Neural crest cell (in vitro differentiated cells): Measurements from ENCODE around the gene KCNMB4. TPM values are rescaled to one million over a fixed set of nuclear protein-coding genes. Genes with fewer than 3 reads are reported as not detected.

Experiments used
- DNase-seq: peaks from one replicate; pipeline ENCODE4 v3.0.0; 2021; ENCODE audit warnings: low read depth, mixed read lengths, low spot score
- H3K27ac Mint-ChIP-seq: one replicate; pipeline ENCODE4 v1.8.0; 2021; ENCODE audit warnings: mild to moderate bottlenecking, mixed read lengths; ENCODE audit not compliant: unreplicated experiment
- H3K27me3 Mint-ChIP-seq: 2 replicates; pipeline ENCODE4 v1.8.0; 2021; ENCODE audit warnings: low read depth, mild to moderate bottlenecking, mixed read lengths
- H3K36me3 Mint-ChIP-seq: 2 replicates; pipeline ENCODE4 v1.8.0; 2021; ENCODE audit warnings: low read depth, mild to moderate bottlenecking, mixed read lengths
- H3K4me1 Mint-ChIP-seq: 2 replicates; pipeline ENCODE4 v1.8.0; 2021; ENCODE audit warnings: mixed read lengths
- H3K4me3 Mint-ChIP-seq: one replicate; pipeline ENCODE4 v1.8.0; 2021; ENCODE audit warnings: mild to moderate bottlenecking, mixed read lengths
- H3K9me3 Mint-ChIP-seq: 2 replicates; pipeline ENCODE4 v1.8.0; 2021; ENCODE audit warnings: mixed read lengths
- long read RNA-seq: library from polyadenylated mRNA; unstranded; transcript quantifications from one replicate; pipeline ENCODE4 v2.0.0, GENCODE V29; 2020
- total RNA-seq: library from RNA; stranded (reverse); gene quantifications from 2 replicates; pipeline ENCODE4 v1.2.1, GENCODE V29; 2021
- TF ChIP-seq, protein P1 (sequence below): fragments of 200-600 bp; sonication (generic); conservative IDR thresholded peaks from 2 replicates; pipeline ENCODE4 v1.5.0; 2021; ENCODE audit warnings: antibody characterized with exemption, mild to moderate bottlenecking

Gene KCNMB4, protein sequence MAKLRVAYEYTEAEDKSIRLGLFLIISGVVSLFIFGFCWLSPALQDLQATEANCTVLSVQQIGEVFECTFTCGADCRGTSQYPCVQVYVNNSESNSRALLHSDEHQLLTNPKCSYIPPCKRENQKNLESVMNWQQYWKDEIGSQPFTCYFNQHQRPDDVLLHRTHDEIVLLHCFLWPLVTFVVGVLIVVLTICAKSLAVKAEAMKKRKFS
- 6.1 and 6.9 TPM in 2 replicates for total RNA-seq
- long read RNA-seq, partial matches to known transcripts: 0 of 2 reads
- long read RNA-seq, other reads (novel, unspliced or antisense): 2 of 2 reads

DNA sequence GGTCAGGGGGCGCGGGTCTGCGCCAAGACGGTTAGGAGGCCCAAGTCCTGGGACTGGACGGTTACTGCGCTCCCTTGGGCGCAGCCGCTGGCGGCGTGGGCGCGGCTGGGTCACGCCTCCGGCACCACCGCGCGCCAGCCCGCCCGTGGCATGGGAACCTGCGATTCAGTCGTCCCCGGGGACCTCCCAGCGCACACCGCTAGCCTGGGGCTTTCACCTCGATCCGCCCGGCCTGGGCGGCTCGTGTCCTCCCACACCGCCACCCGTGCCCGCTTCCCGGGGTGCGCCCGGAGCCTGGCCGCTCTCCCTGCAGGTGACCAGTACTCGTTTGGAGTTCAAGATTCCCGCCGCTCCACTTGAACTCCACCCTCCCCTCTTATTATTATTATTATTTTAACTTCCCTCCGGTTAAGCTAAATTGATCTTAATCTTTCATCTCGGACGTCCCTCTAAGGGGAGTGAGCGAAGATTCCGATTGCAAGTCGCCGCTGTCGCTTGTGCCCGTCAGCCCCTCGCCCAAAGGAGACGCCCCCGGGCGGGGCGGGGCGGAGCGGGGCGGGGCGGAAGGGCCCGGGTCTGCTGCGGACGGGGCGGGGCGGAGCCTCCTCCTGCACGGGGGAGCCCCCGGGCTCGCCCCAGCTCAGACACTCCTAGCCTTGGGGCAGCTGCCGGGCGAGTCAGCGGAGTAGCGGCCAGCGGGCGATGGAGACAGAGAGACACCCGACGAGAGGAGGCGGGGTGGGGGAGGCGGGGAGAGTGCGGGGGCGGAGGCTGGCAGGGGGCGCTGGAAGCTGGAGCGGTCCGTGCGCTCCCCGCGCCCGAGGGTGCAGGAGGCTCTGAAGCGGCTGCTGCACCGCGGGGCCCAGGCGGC, at the start of gene KCNMB4:
KCNMB4 (plus strand) TSS at position 643 of the 871 bp plus-strand sequence. CDS start 445 bp downstream, outside the sequence.
- H3K27ac Mint-ChIP-seq: peak within 1 kb of the TSS; percentile 43
- H3K27me3 Mint-ChIP-seq: peaks cover 56% of the 10 kb centered on the region
- H3K4me1 Mint-ChIP-seq: peaks cover 16% of the 10 kb centered on the region
- no peaks in the 10 kb centered on the region for H3K36me3 Mint-ChIP-seq
- no peaks in the 10 kb centered on the region for H3K9me3 Mint-ChIP-seq
- H3K4me3 Mint-ChIP-seq: peak within 1 kb of the TSS; percentile 96
- DNase-seq: peak; percentile 73
- TF ChIP-seq, protein P1, sequence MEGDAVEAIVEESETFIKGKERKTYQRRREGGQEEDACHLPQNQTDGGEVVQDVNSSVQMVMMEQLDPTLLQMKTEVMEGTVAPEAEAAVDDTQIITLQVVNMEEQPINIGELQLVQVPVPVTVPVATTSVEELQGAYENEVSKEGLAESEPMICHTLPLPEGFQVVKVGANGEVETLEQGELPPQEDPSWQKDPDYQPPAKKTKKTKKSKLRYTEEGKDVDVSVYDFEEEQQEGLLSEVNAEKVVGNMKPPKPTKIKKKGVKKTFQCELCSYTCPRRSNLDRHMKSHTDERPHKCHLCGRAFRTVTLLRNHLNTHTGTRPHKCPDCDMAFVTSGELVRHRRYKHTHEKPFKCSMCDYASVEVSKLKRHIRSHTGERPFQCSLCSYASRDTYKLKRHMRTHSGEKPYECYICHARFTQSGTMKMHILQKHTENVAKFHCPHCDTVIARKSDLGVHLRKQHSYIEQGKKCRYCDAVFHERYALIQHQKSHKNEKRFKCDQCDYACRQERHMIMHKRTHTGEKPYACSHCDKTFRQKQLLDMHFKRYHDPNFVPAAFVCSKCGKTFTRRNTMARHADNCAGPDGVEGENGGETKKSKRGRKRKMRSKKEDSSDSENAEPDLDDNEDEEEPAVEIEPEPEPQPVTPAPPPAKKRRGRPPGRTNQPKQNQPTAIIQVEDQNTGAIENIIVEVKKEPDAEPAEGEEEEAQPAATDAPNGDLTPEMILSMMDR: no peak

DNA sequence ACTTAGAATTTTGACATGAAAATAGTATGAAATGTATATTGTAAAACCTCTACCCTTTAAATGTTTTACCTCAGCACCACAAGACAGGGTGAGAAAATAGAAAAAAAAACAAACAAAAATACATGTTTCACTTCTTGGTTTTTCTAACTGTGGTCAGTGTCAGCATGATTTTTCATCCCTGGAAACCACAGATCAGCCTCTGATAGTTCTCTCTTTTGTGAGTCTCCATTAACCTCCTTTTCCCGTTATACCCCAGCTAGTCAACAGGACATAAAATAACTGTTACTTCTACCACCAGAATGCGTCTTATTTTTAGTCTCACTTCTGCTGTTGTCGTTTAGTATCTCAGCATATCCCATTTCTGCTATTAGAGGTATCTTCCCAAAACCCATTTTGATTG, 48.3 kb upstream of the KCNMB4 start:
- no peaks in the 10 kb centered on the region for H3K27me3 Mint-ChIP-seq
- no peak for DNase-seq
- H3K4me1 Mint-ChIP-seq: no peaks in the 10 kb centered on the region
- no peak overlapping the region for H3K4me3 Mint-ChIP-seq
- H3K27ac Mint-ChIP-seq: no peak overlapping the region
- TF ChIP-seq, protein P1: no peak
- no peaks in the 10 kb centered on the region for H3K36me3 Mint-ChIP-seq
- no peaks in the 10 kb centered on the region for H3K9me3 Mint-ChIP-seq

DNA sequence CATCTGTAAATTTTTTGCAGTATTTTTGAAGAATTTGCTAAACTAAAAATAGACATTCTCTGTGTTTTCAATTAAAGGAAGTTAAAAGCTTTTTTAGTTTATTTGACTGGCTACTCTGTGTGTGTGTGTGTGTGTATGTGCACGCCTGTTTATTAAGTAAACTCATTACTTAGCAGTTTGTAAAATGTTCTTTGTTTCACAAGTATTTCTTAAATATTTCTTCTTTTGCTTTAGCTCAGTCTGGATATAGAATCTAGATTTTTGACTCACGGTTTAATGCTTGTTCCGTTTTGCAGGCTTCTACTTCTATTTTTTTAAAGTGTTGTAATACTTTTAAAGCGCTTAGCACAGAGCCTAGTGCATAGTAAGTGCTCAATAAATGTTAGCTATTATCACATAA, 46.5 kb upstream of the KCNMB4 start:
- no peak overlapping the region for H3K27ac Mint-ChIP-seq
- TF ChIP-seq, protein P1: no peak
- no peaks in the 10 kb centered on the region for H3K4me1 Mint-ChIP-seq
- H3K36me3 Mint-ChIP-seq: peaks cover 3% of the 10 kb centered on the region
- no peak for DNase-seq
- no peaks in the 10 kb centered on the region for H3K27me3 Mint-ChIP-seq
- H3K4me3 Mint-ChIP-seq: no peak overlapping the region
- H3K9me3 Mint-ChIP-seq: no peaks in the 10 kb centered on the region

DNA sequence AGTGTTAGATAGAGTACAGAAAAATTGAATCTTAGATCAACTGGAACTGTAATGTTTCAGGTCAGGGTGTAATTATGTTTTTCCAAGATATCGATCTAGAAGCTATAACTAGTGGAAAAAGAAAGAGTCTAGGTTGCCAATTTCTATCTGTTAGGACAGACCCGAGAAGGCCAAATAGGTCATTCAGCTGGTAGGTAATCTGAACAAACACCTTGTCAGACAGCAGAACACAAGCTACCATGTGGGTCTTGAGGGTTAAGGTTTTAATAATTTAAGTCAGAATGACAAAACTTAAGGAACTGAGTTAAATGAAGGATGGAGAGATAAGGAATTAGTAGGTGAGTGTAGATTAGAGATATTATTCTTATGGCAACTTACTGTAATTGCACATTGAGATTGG, 44.9 kb upstream of the KCNMB4 start:
- DNase-seq: no peak
- Mint-ChIP-seq H3K9me3 (no peaks in the 10 kb centered on the region), H3K4me3 (no peak overlapping the region), H3K36me3 (peaks cover 3% of the 10 kb centered on the region), H3K27me3 (no peaks in the 10 kb centered on the region), H3K27ac (no peak overlapping the region), H3K4me1 (no peaks in the 10 kb centered on the region)
- TF ChIP-seq, protein P1: no peak

DNA sequence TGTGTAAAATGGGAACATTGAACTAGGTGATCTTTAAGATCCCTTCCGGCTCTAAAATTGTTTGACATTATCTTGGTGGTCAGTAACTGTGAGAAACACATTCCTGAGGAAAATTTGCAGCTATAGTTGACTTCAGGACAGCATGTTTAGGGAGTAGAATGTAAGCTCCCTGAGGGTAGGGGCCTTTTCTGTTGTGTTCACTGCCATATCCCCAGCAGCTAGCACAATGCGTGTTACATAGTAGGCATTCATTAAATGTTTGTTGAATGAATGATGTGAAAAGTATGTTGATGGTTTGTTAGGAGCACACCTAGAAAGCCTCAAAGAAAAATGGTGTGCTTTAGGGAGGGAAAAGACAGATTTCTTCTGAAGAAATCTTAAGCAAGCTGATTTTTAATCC, 38.5 kb upstream of the KCNMB4 start:
- no peak overlapping the region for H3K4me3 Mint-ChIP-seq
- TF ChIP-seq, protein P1: no peak
- H3K27me3 Mint-ChIP-seq: no peaks in the 10 kb centered on the region
- no peaks in the 10 kb centered on the region for H3K4me1 Mint-ChIP-seq
- H3K36me3 Mint-ChIP-seq: peaks cover 10% of the 10 kb centered on the region
- no peak overlapping the region for H3K27ac Mint-ChIP-seq
- H3K9me3 Mint-ChIP-seq: no peaks in the 10 kb centered on the region
- no peak for DNase-seq
